ENCODE results near the gene RUNX1. TPM values are rescaled to one million over a fixed set of nuclear protein-coding genes. Genes with fewer than 3 reads are reported as not detected.

RUNX1 gene
- total RNA-seq, 2 donors from 2014 or later, result 4.9 to 12.5 TPM

DNA sequence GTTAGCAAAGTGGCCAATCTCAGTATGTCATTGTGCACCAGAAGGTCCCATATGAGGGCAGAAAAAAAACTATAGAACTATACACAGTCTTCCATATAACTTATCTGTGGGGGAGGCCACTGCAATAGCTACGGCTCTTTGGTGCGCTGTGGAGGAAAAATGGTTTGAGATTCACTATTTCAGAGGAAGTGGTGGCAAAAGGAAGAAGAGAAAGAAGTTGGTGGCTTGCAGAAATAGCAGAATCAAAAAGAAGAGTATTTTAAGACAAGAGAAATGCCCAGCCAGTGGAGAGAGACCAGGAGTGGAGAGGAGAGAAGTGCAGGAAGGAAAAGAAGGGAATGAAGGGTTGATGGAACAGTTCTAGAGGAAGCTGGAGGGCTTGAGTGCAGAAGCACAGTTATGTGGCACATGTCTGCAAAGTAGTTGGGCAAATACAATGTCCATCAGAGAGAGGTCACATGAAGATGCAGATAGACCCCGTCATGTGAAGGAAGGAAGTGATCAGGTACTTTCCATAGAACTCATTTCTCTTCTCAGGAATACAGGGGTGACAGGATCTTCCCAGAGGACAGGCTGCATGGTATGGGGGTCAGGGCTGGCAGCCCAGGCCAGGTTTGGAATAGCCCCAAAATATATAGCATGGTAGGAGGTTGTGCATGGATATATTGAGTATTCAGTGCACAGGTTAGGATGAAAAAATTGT is 64.6 kb downstream of the RUNX1 start:
- H3K36me3 ChIP-seq (replicated peaks in 1 of 2; ENCODE audit: insufficient read depth in 1 of 2, low read depth in 2 of 2), result no peaks in the 10 kb centered on the region
- ATAC-seq, result no peak
- no peak overlapping the region for H3K4me3 ChIP-seq
- TF ChIP-seq, protein P1, sequence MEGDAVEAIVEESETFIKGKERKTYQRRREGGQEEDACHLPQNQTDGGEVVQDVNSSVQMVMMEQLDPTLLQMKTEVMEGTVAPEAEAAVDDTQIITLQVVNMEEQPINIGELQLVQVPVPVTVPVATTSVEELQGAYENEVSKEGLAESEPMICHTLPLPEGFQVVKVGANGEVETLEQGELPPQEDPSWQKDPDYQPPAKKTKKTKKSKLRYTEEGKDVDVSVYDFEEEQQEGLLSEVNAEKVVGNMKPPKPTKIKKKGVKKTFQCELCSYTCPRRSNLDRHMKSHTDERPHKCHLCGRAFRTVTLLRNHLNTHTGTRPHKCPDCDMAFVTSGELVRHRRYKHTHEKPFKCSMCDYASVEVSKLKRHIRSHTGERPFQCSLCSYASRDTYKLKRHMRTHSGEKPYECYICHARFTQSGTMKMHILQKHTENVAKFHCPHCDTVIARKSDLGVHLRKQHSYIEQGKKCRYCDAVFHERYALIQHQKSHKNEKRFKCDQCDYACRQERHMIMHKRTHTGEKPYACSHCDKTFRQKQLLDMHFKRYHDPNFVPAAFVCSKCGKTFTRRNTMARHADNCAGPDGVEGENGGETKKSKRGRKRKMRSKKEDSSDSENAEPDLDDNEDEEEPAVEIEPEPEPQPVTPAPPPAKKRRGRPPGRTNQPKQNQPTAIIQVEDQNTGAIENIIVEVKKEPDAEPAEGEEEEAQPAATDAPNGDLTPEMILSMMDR (IDR thresholded peaks at IDR 0.05), result no peak
- no peak for TF ChIP-seq POLR2A (IDR thresholded peaks at IDR 0.05)
- no peak overlapping the region for H3K27ac ChIP-seq
- H3K4me1 ChIP-seq, result no peaks in the 10 kb centered on the region
- intact Hi-C loops (cut with DNase I), result no loop called here
- DNase-seq, result no peak
- H3K27me3 ChIP-seq, result no peaks in the 10 kb centered on the region
- WGBS, 2 donors, result 62 to 64% methylated on average over 3 of the region's 3 CpGs
- no peaks in the 10 kb centered on the region for H3K9me3 ChIP-seq

DNA sequence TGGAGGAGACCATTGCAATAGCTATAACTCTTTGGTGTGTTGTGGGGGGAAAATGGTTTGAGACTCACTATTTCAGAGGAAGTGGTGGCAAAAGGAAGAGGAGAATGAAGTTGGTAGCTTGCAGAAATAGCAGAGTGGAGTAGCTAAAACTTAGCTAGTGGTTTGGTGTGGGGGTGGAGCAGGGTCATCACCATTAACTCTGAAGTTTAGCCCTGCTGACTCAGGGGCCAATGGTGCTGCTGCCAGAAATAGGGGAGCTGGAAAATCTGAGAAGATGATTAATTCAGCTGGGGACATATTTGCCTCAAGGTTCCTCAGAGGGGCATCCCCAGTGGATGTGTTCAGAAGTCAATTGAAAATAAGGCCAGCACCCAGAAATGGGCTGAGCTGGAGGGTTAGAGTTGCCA is 65.4 kb downstream of the RUNX1 start:
- H3K4me1 ChIP-seq, result no peaks in the 10 kb centered on the region

DNA sequence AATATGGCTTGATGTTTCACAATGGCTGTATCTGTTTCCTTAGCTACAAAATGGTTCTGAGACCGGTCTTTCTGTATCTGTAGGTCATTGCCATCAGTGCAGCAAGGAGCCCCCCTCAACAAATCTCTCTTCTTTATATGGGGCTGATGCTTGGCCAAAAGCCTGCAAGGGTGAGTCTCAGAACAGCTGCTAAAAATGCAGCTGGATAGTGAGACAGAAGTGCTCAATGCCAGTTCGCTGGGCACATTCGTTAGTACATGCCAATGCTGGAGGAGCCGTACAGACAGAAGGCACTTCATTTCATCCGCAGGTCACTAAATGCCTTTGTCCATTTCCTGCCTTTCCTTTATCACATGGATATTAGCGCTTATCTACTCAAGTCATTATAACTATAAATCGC is 67.3 kb downstream of the RUNX1 start:
- Histone ChIP-seq H3K4me3 (no peak overlapping the region), H3K27me3 (no peaks in the 10 kb centered on the region), H3K27ac (no peak overlapping the region), H3K4me1 (no peaks in the 10 kb centered on the region), H3K36me3 (replicated peaks in 1 of 2; ENCODE audit: insufficient read depth in 1 of 2, low read depth in 2 of 2) (no peaks in the 10 kb centered on the region), H3K9me3 (no peaks in the 10 kb centered on the region)
- ATAC-seq (no peak), DNase-seq (no peak)
- intact Hi-C loops (cut with DNase I), result no loop called here
- TF ChIP-seq POLR2A (IDR thresholded peaks at IDR 0.05), result no peak
- TF ChIP-seq, protein P1 (IDR thresholded peaks at IDR 0.05), result no peak
- 89 to 90% methylated on average over 7 of the region's 7 CpGs for WGBS, 2 donors

More for the DNA sequence above, 65.4 kb downstream of the RUNX1 start:
- no peak for ATAC-seq
- TF ChIP-seq, protein P1 (IDR thresholded peaks at IDR 0.05), result no peak
- TF ChIP-seq POLR2A (IDR thresholded peaks at IDR 0.05), result no peak
- H3K9me3 ChIP-seq, result no peaks in the 10 kb centered on the region
- DNase-seq, result no peak
- intact Hi-C loops (cut with DNase I), result no loop called here
- no peaks in the 10 kb centered on the region for H3K36me3 ChIP-seq (replicated peaks in 1 of 2; ENCODE audit: insufficient read depth in 1 of 2, low read depth in 2 of 2)
- H3K27ac ChIP-seq, result no peak overlapping the region
- H3K4me3 ChIP-seq, result no peak overlapping the region
- H3K27me3 ChIP-seq, result no peaks in the 10 kb centered on the region

DNA sequence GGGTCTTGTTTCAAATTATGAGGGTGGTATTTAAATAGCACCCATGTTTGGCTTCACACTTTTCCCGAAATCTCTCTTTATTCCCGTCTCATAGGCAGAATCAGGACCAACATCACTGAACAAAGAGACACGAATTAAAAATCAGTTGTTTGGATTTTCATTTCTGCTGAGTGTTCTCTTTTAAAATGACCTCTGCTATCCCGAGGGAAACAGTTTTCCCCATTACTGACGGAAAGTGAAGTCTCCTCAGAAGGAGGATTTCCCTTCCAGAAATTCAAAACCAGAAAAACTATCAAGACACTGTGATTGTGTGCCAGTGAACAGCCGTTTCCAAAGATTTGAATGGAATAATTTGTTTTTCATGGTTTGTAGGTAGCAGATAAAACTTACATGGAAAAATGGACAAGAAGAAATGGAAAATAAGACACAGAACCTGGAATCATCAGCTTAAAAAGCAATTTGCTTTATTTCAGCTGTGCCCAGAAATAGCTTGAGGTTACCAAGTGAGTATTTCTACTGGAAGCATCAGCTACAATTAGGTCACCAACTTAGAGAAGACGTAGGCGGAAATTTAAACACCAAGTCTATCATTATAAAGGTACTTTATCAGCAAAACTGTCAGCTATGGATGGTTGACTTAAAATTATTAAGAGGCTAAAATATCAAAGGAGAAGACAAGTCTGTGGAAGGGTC is 68.5 kb downstream of the RUNX1 start:
- no peak overlapping the region for H3K27ac ChIP-seq
- H3K36me3 ChIP-seq (replicated peaks in 1 of 2; ENCODE audit: insufficient read depth in 1 of 2, low read depth in 2 of 2), result no peaks in the 10 kb centered on the region
- ATAC-seq, result no peak
- intact Hi-C loops (cut with DNase I), result no loop called here
- DNase-seq, result no peak
- H3K9me3 ChIP-seq, result no peaks in the 10 kb centered on the region
- TF ChIP-seq, protein P1 (IDR thresholded peaks at IDR 0.05), result no peak
- TF ChIP-seq POLR2A (IDR thresholded peaks at IDR 0.05), result no peak
- no peaks in the 10 kb centered on the region for H3K27me3 ChIP-seq
- no peaks in the 10 kb centered on the region for H3K4me1 ChIP-seq
- WGBS, 2 donors, result 68% methylated on average over 8 of the region's 8 CpGs
- no peak overlapping the region for H3K4me3 ChIP-seq
